OCI-LY1 (cell line): ENCODE data around the gene CLK1.

ENCODE experiments used
- H2AFZ ChIP-seq: fragments of 200-600 bp; sonication (generic), shearing (Covaris generic); 2 replicates; pipeline ENCODE4 v1.6.0; 2014; ENCODE audit warnings: antibody characterized with exemption, mild to moderate bottlenecking, low read length
- H3F3A ChIP-seq: fragments of 200-600 bp; sonication (generic), shearing (Covaris generic); 2 replicates; pipeline ENCODE4 v1.6.0; 2014; ENCODE audit warnings: mild to moderate bottlenecking, antibody characterized with exemption, low read length, moderate library complexity; ENCODE audit not compliant: insufficient read depth
- H3K27ac ChIP-seq: fragments of 200-600 bp; sonication (generic); 2 replicates; pipeline ENCODE4 v1.5.1; 2014; ENCODE audit warnings: low read length, mixed run types, mild to moderate bottlenecking, low read depth; ENCODE audit not compliant: poor library complexity, severe bottlenecking
- H3K27me3 ChIP-seq: fragments of 200-600 bp; sonication (generic); 2 replicates; pipeline ENCODE4 v1.6.0; 2014; ENCODE audit warnings: antibody characterized with exemption, mild to moderate bottlenecking, low read length, moderate library complexity; ENCODE audit not compliant: insufficient read depth
- H3K36me3 ChIP-seq: fragments of 200-600 bp; sonication (generic); 2 replicates; pipeline ENCODE4 v1.6.1; 2014; ENCODE audit warnings: mild to moderate bottlenecking, antibody characterized with exemption, low read length, moderate library complexity, mixed read lengths; ENCODE audit not compliant: insufficient read depth
- H3K4me1 ChIP-seq: fragments of 200-600 bp; sonication (generic); 2 replicates; pipeline ENCODE4 v1.5.1; 2014; ENCODE audit warnings: mild to moderate bottlenecking, low read length, moderate library complexity; ENCODE audit not compliant: insufficient read depth, severe bottlenecking
- H3K4me2 ChIP-seq: fragments of 200-600 bp; sonication (generic), shearing (Covaris generic); 2 replicates; pipeline ENCODE4 v1.6.1; 2014; ENCODE audit warnings: low read length
- H3K4me3 ChIP-seq: fragments of 200-600 bp; sonication (generic); 2 replicates; pipeline ENCODE4 v1.5.1; 2014; ENCODE audit warnings: low read length, low read depth, mild to moderate bottlenecking, mixed read lengths; ENCODE audit not compliant: poor library complexity, severe bottlenecking
- H3K79me2 ChIP-seq: fragments of 200-600 bp; shearing (Covaris generic); 2 replicates; pipeline ENCODE4 v1.6.1; 2016; ENCODE audit warnings: mixed run types, low read length, mixed read lengths; ENCODE audit not compliant: insufficient read depth
- H3K9ac ChIP-seq: fragments of 200-600 bp; sonication (generic), shearing (Covaris generic); 2 replicates; pipeline ENCODE4 v1.6.1; 2014; ENCODE audit warnings: mild to moderate bottlenecking, low read length, mixed read lengths
- H3K9me2 ChIP-seq: fragments of 200-600 bp; sonication (generic), shearing (Covaris generic); 2 replicates; pipeline ENCODE4 v1.6.1; 2014; ENCODE audit warnings: low read depth, mild to moderate bottlenecking, low read length, mixed read lengths
- H3K9me3 ChIP-seq: fragments of 200-600 bp; shearing (Covaris generic); 2 replicates; pipeline ENCODE4 v1.6.1; 2014; ENCODE audit warnings: low read length, mixed read lengths
- H4K20me1 ChIP-seq: fragments of 200-600 bp; sonication (generic), shearing (Covaris generic); 2 replicates; pipeline ENCODE4 v1.6.0; 2016; ENCODE audit warnings: mild to moderate bottlenecking, low read length; ENCODE audit not compliant: insufficient read depth
- EZH2 ChIP-seq: fragments of 200-600 bp; sonication (generic), shearing (Covaris generic); IDR thresholded peaks from 2 replicates; pipeline ENCODE4 v1.8.0; 2017; ENCODE audit warnings: borderline replicate concordance, mixed run types, mild to moderate bottlenecking, antibody characterized with exemption, low read length, moderate library complexity, mixed read lengths
- TF ChIP-seq, protein P1 (sequence below): fragments of 200-600 bp; sonication (generic), shearing (Covaris generic); IDR thresholded peaks from 2 replicates; pipeline ENCODE4 v1.5.1; 2017; ENCODE audit warnings: mild to moderate bottlenecking, antibody characterized with exemption, low read length, moderate library complexity, mixed read lengths

The CLK1 gene

DNA sequence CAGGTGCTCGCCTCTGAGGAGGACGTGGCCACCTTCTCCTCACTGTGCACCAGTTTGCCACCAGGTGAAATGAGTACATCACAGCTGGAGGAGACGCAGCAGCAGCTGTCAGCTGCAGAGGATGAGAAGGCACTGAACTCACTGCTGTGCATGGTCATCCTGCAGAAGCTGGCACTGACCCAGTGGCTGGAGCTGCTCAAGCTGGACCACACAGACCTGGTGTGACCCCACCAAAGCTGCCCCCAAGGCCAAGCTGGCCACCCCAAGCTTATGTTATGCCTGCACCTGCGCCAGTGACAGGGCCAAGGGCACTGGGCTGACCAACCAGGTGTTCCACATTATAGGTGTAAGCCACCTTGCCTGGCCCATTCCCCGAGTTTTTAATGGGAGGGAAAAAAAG lies 19.3 kb downstream of the CLK1 start:
- H3K36me3 ChIP-seq: no peaks in the 10 kb centered on the region
- H3K27ac ChIP-seq: no peak overlapping the region
- no peaks in the 10 kb centered on the region for H3K9me3 ChIP-seq
- H3K4me1 ChIP-seq: no peaks in the 10 kb centered on the region
- no peaks in the 10 kb centered on the region for H4K20me1 ChIP-seq
- H2AFZ ChIP-seq: no peak overlapping the region
- H3F3A ChIP-seq: no peaks in the 10 kb centered on the region
- H3K9ac ChIP-seq: no peak overlapping the region
- no peak overlapping the region for H3K4me3 ChIP-seq
- H3K27me3 ChIP-seq: no peaks in the 10 kb centered on the region
- no peaks in the 10 kb centered on the region for H3K79me2 ChIP-seq
- no peak overlapping the region for H3K4me2 ChIP-seq
- TF ChIP-seq EZH2: no peak
- TF ChIP-seq, protein P1, sequence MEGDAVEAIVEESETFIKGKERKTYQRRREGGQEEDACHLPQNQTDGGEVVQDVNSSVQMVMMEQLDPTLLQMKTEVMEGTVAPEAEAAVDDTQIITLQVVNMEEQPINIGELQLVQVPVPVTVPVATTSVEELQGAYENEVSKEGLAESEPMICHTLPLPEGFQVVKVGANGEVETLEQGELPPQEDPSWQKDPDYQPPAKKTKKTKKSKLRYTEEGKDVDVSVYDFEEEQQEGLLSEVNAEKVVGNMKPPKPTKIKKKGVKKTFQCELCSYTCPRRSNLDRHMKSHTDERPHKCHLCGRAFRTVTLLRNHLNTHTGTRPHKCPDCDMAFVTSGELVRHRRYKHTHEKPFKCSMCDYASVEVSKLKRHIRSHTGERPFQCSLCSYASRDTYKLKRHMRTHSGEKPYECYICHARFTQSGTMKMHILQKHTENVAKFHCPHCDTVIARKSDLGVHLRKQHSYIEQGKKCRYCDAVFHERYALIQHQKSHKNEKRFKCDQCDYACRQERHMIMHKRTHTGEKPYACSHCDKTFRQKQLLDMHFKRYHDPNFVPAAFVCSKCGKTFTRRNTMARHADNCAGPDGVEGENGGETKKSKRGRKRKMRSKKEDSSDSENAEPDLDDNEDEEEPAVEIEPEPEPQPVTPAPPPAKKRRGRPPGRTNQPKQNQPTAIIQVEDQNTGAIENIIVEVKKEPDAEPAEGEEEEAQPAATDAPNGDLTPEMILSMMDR: no peak
- H3K9me2 ChIP-seq: no peaks in the 10 kb centered on the region

DNA sequence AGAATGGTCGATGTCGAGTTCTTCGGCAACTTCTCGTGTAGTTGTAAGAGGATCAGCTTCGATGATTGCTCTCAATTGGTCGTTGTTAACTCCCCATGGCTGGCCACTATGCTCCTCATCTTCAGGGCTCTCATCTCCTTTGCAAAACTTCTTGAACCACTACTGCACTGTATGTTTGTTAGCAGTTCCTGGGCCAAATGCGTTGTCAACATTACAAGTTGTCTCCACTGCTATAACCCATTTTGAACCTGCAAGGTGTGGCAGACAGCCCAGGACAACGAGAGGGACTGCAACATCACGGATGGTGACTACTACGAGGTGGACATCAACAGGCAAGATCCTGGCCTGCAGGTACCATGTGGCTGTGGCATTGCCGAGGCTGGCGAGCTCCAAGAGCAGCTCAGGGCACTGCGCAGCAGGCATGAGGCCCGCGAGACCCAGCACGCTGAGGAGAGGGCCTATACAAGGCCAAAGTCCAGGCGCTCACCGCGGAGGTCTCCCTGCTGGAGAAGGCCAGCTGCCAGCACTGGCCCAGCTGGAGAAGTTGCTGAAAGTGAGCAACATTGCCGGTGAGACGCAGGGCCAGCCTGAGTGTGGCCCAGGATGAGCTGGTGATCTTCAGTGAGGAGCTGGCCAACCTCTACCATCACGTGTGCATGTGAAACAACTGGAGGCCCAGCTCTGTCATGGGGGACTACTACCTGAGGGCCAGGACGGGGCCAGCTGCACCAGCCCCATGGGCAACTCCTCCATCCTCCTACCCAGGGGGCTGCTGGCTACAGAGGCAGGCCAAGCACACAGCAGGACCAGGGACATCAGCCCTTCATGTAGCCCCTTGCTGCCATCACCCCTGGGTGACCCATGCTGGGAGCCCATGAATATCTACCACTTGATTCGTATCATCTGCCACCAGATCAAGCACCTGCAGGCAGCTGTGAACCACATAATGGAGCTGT lies 20.2 kb downstream of the CLK1 start:
- Histone ChIP-seq H3K79me2 (no peaks in the 10 kb centered on the region), H3K9ac (no peak overlapping the region), H3K27ac (no peak overlapping the region), H3F3A (no peaks in the 10 kb centered on the region), H2AFZ (no peak overlapping the region), H3K9me3 (no peaks in the 10 kb centered on the region), H4K20me1 (no peaks in the 10 kb centered on the region), H3K36me3 (no peaks in the 10 kb centered on the region), H3K9me2 (no peaks in the 10 kb centered on the region), H3K4me1 (no peaks in the 10 kb centered on the region), H3K4me3 (no peak overlapping the region), H3K4me2 (no peak overlapping the region), H3K27me3 (no peaks in the 10 kb centered on the region)
- TF ChIP-seq, protein P1: no peak
- no peak for TF ChIP-seq EZH2

DNA sequence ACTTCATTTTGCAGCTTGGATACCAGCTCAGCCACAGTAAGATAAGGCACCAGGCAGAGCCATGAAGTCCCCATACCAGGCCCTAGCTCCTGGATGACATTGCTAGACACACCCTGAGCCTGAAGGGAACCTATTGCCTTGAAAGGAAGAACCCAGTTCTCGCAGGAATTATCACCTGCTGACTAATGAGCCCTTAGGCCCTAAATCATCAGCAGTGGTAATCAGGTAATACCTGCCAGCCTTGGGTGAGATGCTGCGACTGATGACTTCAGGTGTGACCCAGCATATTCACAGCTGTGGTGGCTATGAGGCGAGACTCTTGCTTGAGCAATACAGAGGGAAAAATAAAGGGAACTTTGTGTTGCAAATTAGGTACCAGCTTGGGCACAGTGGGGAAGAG lies 24.9 kb downstream of the CLK1 start:
- H3K36me3 ChIP-seq: no peaks in the 10 kb centered on the region
- no peak overlapping the region for H3K4me3 ChIP-seq
- H3K27me3 ChIP-seq: no peaks in the 10 kb centered on the region
- H3K79me2 ChIP-seq: no peaks in the 10 kb centered on the region
- TF ChIP-seq EZH2: no peak
- TF ChIP-seq, protein P1: no peak
- no peaks in the 10 kb centered on the region for H3K9me2 ChIP-seq
- H3K27ac ChIP-seq: no peak overlapping the region
- H4K20me1 ChIP-seq: no peaks in the 10 kb centered on the region
- no peak overlapping the region for H3K4me2 ChIP-seq
- H3K9ac ChIP-seq: no peak overlapping the region
- no peaks in the 10 kb centered on the region for H3F3A ChIP-seq
- H2AFZ ChIP-seq: no peak overlapping the region
- H3K9me3 ChIP-seq: peaks cover 10% of the 10 kb centered on the region; the same call in 1 of the 2 replicates
- H3K4me1 ChIP-seq: no peaks in the 10 kb centered on the region
